ENCODE data around the gene TAB2.

DNA sequence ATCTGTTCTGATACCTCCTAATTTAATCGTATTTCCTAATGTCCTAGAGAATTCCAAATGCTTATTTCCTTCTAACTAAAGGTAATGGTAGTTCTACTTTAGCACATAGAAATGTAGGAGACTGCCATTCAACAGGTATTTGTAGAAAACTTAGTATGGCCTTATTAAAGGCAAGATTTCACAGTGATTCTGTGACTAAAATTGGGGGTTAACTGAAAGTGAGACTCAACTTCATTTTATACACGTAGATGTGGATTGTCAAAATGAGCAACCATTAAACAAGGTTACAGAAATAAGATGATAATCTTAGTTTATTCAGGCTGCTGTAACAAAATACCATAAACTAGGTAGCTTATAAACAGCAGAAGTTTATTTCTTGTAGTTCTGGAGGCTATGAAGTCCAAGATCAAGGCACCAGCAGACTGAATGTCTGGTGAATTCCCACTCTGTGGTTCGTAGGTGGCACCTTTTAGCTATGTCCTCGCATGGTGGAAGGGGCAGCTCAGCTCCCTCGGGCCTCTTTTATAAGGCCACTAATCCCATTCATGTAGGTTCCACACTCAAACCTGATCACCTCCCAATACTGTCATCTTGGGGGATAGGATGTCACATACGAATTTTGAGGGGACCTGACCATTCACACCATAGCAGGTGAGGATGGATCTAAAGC, 38.7 kb downstream of the TAB2 start:
- TF ChIP-seq GATA3 (IDR thresholded peaks at IDR 0.05; ENCODE audit: low read depth, low read length) (no peak), GATA2 (IDR thresholded peaks at IDR 0.05; ENCODE audit: low read depth, low read length) (no peak)

Data from SH-SY5Y (cell line).